Mesenchymal stem cell (in vitro differentiated cells and primary cell): ENCODE data around the gene IL26.
"Not testable (repeated sequence)": the region's sequence is repeated elsewhere in the genome, so short reads cannot be mapped to it uniquely, and the experiment has no call there.

Experiments used
- DNase-seq: peaks from one replicate; pipeline ENCODE4 v3.0.0-alpha.2; 2013
- H2AFZ ChIP-seq: one replicate; pipeline ENCODE4 v1.6.1; 2013; ENCODE audit warnings: low read depth, mild to moderate bottlenecking, control low read depth, inconsistent platforms, low read length, moderate library complexity
- H2AK5ac ChIP-seq: 2 replicates; pipeline ENCODE4 v1.6.1; 2013; ENCODE audit warnings: low read length, moderate library complexity, mild to moderate bottlenecking, inconsistent platforms; ENCODE audit not compliant: severe bottlenecking
- H2BK120ac ChIP-seq: one replicate; pipeline ENCODE4 v1.6.1; 2013; ENCODE audit warnings: low read depth, mild to moderate bottlenecking, inconsistent platforms, low read length, moderate library complexity
- H2BK12ac ChIP-seq, 2 experiments: one replicate each; pipeline ENCODE4 v1.6.1; 2013; ENCODE audit warnings: inconsistent platforms in 2 of 2, low read length in 2 of 2, mild to moderate bottlenecking in 2 of 2, moderate library complexity in 2 of 2, control low read depth in 1 of 2
- H2BK15ac ChIP-seq: one replicate; pipeline ENCODE4 v1.6.1; 2013; ENCODE audit warnings: mild to moderate bottlenecking, low read depth, inconsistent platforms; ENCODE audit not compliant: poor library complexity, severe bottlenecking
- H2BK5ac ChIP-seq: 2 replicates; pipeline ENCODE4 v1.6.1; 2013; ENCODE audit warnings: low read depth, mild to moderate bottlenecking, low read length, control low read depth, inconsistent platforms; ENCODE audit not compliant: poor library complexity, severe bottlenecking
- H3K14ac ChIP-seq, 2 experiments: one replicate each; pipeline ENCODE4 v1.6.1; 2013; ENCODE audit warnings: inconsistent platforms in 2 of 2, low read length in 2 of 2, control low read depth in 1 of 2, mild to moderate bottlenecking in 1 of 2, moderate library complexity in 1 of 2
- H3K18ac ChIP-seq, 2 experiments: one replicate each; pipeline ENCODE4 v1.6.1; 2013; ENCODE audit warnings: inconsistent platforms in 2 of 2, low read length in 2 of 2, control low read depth in 1 of 2, low read depth in 1 of 2, mild to moderate bottlenecking in 1 of 2
- H3K23ac ChIP-seq, 2 experiments: one replicate each; pipeline ENCODE4 v1.6.1; 2013; ENCODE audit warnings: inconsistent platforms in 2 of 2, low read length in 2 of 2, mild to moderate bottlenecking in 2 of 2, moderate library complexity in 2 of 2, control low read depth in 1 of 2
- H3K27ac ChIP-seq: 2 replicates; pipeline ENCODE4 v1.5.1; 2013; ENCODE audit warnings: mild to moderate bottlenecking, moderate library complexity, low read length, control low read depth, inconsistent platforms; ENCODE audit not compliant: poor library complexity, severe bottlenecking
- H3K27me3 ChIP-seq, 2 experiments: 2 replicates each; pipeline versions ENCODE4 v1.6.1 to v1.7.0; 2013; ENCODE audit warnings: low read length in 2 of 2, mild to moderate bottlenecking in 2 of 2, moderate library complexity in 2 of 2, control low read depth in 1 of 2, inconsistent platforms in 1 of 2; ENCODE audit not compliant: control insufficient read depth in 1 of 2, insufficient read depth in 1 of 2
- H3K36me3 ChIP-seq, 2 experiments: 2 replicates each; pipeline versions ENCODE4 v1.6.1 to v1.7.0; 2013; ENCODE audit warnings: low read length in 2 of 2, control low read depth in 1 of 2, inconsistent platforms in 1 of 2, low read depth in 1 of 2, mild to moderate bottlenecking in 1 of 2; ENCODE audit not compliant: insufficient read depth in 2 of 2, control insufficient read depth in 1 of 2
- H3K4ac ChIP-seq, 2 experiments: one replicate each; pipeline ENCODE4 v1.6.1; 2013; ENCODE audit warnings: inconsistent platforms in 2 of 2, low read length in 2 of 2, mild to moderate bottlenecking in 2 of 2, moderate library complexity in 2 of 2, control low read depth in 1 of 2, low read depth in 1 of 2
- H3K4me1 ChIP-seq: 2 replicates; pipeline ENCODE4 v1.6.1; 2013; ENCODE audit warnings: low read depth, low read length, control low read depth; ENCODE audit not compliant: control insufficient read depth, insufficient read depth
- H3K4me2 ChIP-seq: 2 replicates; pipeline ENCODE4 v1.6.1; 2013; ENCODE audit warnings: low read length, mild to moderate bottlenecking, inconsistent platforms; ENCODE audit not compliant: poor library complexity, severe bottlenecking
- H3K4me3 ChIP-seq, 2 experiments: 2 replicates each; pipeline versions ENCODE4 v1.5.1 to v1.7.0; 2013; ENCODE audit warnings: low read length in 2 of 2, mild to moderate bottlenecking in 2 of 2, control low read depth in 1 of 2, low read depth in 1 of 2; ENCODE audit not compliant: insufficient read depth in 1 of 2
- H3K79me1 ChIP-seq: replicated peaks from 2 replicates; pipeline ENCODE4 v1.6.1; 2013; ENCODE audit warnings: mild to moderate bottlenecking, control low read depth, low read length, inconsistent platforms; ENCODE audit not compliant: poor library complexity, severe bottlenecking
- H3K9ac ChIP-seq: 2 replicates; pipeline ENCODE4 v1.7.0; 2013; ENCODE audit warnings: mild to moderate bottlenecking, low read length, moderate library complexity
- H3K9me3 ChIP-seq: 2 replicates; pipeline ENCODE4 v1.7.0; 2013; ENCODE audit warnings: mild to moderate bottlenecking, low read length; ENCODE audit not compliant: control insufficient read depth
- H4K8ac ChIP-seq: one replicate; pipeline ENCODE4 v1.6.1; 2013; ENCODE audit warnings: inconsistent platforms, mild to moderate bottlenecking, low read length, moderate library complexity
- H4K91ac ChIP-seq: one replicate; pipeline ENCODE4 v1.6.1; 2013; ENCODE audit warnings: mild to moderate bottlenecking, low read length, inconsistent platforms
- WGBS: methylation state at CpG from one replicate; pipeline ENCODE4 v1.1.7; 2013; ENCODE audit warnings: mixed read lengths; 5-methylcytosine and 5-hydroxymethylcytosine counted together

The IL26 gene

GRCh38 chr12:68221497-68221896, 4.1 kb downstream of the IL26 start:
- H3K79me1 ChIP-seq = no peaks in the 10 kb centered on the region
- H2BK120ac ChIP-seq = no peak overlapping the region
- 67% methylated on average over 1 of the region's 1 CpG for WGBS
- no peak overlapping the region for H3K4ac ChIP-seq
- H3K36me3 ChIP-seq = no peaks in the 10 kb centered on the region
- H4K91ac ChIP-seq = no peak overlapping the region
- H3K27me3 ChIP-seq = peaks cover 0 to 4% of the 10 kb centered on the region in 2 experiments
- H3K4me3 ChIP-seq = no peak overlapping the region
- no peak overlapping the region for H3K14ac ChIP-seq
- H3K18ac ChIP-seq = no peak overlapping the region
- no peak overlapping the region for H2BK15ac ChIP-seq
- no peak overlapping the region for H2AFZ ChIP-seq
- H4K8ac ChIP-seq = no peak overlapping the region
- no peak overlapping the region for H3K9ac ChIP-seq
- H3K27ac ChIP-seq = no peak overlapping the region
- H2BK12ac ChIP-seq = no peak overlapping the region
- H3K23ac ChIP-seq = no peak overlapping the region
- H3K4me1 ChIP-seq = no peaks in the 10 kb centered on the region
- DNase-seq = no peak
- no peak overlapping the region for H2AK5ac ChIP-seq
- H3K9me3 ChIP-seq = no peaks in the 10 kb centered on the region
- no peak overlapping the region for H3K4me2 ChIP-seq
- no peak overlapping the region for H2BK5ac ChIP-seq

DNA sequence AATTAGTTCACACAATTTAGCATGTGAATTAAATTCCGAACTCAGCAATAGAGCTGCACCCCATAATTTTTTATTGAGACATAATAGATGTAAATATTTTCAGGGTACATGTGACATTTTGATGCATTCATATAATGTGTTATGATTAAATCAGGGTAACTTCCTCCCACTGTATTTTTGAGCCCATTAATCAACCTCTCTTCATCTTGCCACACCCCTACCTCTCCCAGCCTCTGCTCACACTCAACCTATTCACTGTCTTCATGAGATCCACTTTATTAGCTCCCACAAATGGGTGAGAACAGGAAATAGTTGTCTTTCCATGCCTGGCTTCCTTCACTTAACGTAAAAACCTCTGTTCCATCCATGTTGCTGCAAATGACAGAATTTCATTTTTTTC, 14.7 kb downstream of the IL26 start:
- no peak overlapping the region for H3K9ac ChIP-seq
- H3K23ac ChIP-seq = no peak overlapping the region
- H3K9me3 ChIP-seq = no peaks in the 10 kb centered on the region
- H2BK120ac ChIP-seq = no peak overlapping the region
- H2BK5ac ChIP-seq = no peak overlapping the region
- H2AFZ ChIP-seq = no peak overlapping the region
- no peak overlapping the region for H2BK15ac ChIP-seq
- H3K27me3 ChIP-seq = peaks cover 26% of the 10 kb centered on the region in 2 experiments
- no peak overlapping the region for H2BK12ac ChIP-seq
- no peak overlapping the region for H3K18ac ChIP-seq
- H3K79me1 ChIP-seq = no peaks in the 10 kb centered on the region
- no peak overlapping the region for H2AK5ac ChIP-seq
- no peaks in the 10 kb centered on the region for H3K36me3 ChIP-seq
- no peak for DNase-seq
- H3K14ac ChIP-seq = no peak overlapping the region
- no peak overlapping the region for H3K27ac ChIP-seq
- H3K4me3 ChIP-seq = no peak overlapping the region
- no peak overlapping the region for H4K91ac ChIP-seq
- 67% methylated on average over 1 of the region's 2 CpGs for WGBS
- no peak overlapping the region for H3K4ac ChIP-seq
- no peak overlapping the region for H4K8ac ChIP-seq
- H3K4me2 ChIP-seq = no peak overlapping the region
- H3K4me1 ChIP-seq = no peaks in the 10 kb centered on the region

- 38% methylated on average over 11 of the region's 12 CpGs for WGBS
- not testable (repeated sequence) for H3K9ac ChIP-seq, H3K79me1 ChIP-seq, H3K23ac ChIP-seq, H2AK5ac ChIP-seq, H3K4me1 ChIP-seq, H3K4ac ChIP-seq, H3K27ac ChIP-seq, H3K9me3 ChIP-seq, H2BK15ac ChIP-seq, H2BK5ac ChIP-seq, H3K4me2 ChIP-seq, DNase-seq, H2AFZ ChIP-seq, H2BK120ac ChIP-seq, H3K36me3 ChIP-seq, H4K91ac ChIP-seq, H3K4me3 ChIP-seq, H2BK12ac ChIP-seq, H4K8ac ChIP-seq
- H3K18ac ChIP-seq = peak overlapping the region in 1 of 2 experiments; percentile 12
- H3K27me3 ChIP-seq = peaks cover 37 to 42% of the 10 kb centered on the region in 2 experiments
- H3K14ac ChIP-seq = peak overlapping the region in 1 of 2 experiments; percentile 36
These were observed 16.4 kb downstream of the IL26 start for GRCh38 chr12:68209048-68209728.

DNA sequence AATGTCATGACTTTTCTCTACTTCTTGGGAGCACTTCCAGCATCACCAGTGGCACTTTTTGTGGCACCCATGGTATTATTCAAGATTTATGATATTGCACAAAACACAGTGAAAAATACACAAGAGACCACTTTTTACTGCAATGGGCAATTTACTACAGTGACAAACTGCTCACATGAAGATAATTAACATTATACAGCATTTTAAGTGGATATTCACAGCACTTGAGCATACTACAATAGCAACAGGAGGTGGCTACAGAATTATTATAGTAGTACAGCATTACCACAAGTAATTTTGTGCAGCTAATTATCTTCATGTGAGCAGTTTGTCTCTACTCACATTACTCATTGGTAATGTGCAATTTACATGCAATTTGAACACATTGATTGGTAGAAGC, 18.3 kb downstream of the IL26 start:
- Histone ChIP-seq H2BK5ac (no peak overlapping the region), H4K91ac (no peak overlapping the region), H3K18ac (no peak overlapping the region), H2AFZ (no peak overlapping the region), H2BK12ac (no peak overlapping the region), H3K9ac (no peak overlapping the region), H2BK15ac (no peak overlapping the region), H4K8ac (no peak overlapping the region), H3K27me3 (peaks cover 49 to 59% of the 10 kb centered on the region in 2 experiments), H2BK120ac (no peak overlapping the region), H3K14ac (no peak overlapping the region), H3K4me1 (no peaks in the 10 kb centered on the region), H3K9me3 (no peaks in the 10 kb centered on the region), H3K4me2 (no peak overlapping the region), H3K23ac (no peak overlapping the region), H3K4ac (no peak overlapping the region), H2AK5ac (no peak overlapping the region), H3K4me3 (no peak overlapping the region), H3K79me1 (no peaks in the 10 kb centered on the region), H3K36me3 (no peaks in the 10 kb centered on the region), H3K27ac (no peak overlapping the region)
- no peak for DNase-seq
